ENCODE measurements around the gene LRMDA.

LRMDA gene

DNA sequence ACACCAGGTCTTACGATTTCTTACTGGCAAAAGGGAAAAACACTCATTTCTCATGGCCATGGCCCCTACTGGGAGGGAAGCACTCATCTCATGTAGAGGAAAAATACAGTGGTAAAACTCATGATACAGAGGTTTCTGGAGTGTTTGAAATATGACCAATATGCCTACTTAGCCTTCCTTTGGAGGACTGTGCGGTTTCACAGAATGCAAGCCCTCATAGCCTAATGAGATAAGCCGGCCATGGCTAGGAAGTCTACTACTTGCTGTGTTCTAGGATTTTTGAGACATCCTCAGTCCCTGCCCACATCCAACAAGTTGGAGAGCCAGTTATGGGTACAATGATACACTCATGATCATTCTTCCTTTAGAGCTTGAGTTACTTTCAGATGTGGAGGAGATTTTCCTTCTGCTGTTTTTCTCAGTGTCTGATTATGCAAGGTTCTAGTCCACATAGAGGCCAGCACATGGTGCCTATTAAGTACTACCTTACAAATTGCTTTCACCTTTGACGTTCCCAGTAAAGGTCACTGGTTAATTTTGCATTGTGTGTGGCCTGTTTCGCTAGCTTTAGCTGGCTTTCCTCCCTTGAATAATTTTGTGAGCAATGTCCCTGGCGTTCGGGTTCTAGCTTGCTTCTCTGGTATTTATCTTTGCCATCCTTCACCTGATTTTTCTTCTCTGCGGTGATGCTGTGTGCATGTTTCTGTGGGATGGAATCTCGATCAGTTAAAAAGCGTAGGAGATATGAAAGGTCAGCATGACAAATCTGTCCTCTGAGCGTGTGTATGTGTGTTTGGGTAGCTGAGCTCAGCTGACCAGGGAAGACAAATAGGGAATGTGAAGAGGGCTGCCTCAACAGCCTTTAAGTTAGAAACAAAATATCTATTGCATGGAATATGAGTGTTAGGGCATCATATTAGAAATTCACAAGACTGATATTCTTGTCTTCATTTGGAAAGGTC, 295.4 kb downstream of the LRMDA start:
- TF ChIP-seq, protein P1, sequence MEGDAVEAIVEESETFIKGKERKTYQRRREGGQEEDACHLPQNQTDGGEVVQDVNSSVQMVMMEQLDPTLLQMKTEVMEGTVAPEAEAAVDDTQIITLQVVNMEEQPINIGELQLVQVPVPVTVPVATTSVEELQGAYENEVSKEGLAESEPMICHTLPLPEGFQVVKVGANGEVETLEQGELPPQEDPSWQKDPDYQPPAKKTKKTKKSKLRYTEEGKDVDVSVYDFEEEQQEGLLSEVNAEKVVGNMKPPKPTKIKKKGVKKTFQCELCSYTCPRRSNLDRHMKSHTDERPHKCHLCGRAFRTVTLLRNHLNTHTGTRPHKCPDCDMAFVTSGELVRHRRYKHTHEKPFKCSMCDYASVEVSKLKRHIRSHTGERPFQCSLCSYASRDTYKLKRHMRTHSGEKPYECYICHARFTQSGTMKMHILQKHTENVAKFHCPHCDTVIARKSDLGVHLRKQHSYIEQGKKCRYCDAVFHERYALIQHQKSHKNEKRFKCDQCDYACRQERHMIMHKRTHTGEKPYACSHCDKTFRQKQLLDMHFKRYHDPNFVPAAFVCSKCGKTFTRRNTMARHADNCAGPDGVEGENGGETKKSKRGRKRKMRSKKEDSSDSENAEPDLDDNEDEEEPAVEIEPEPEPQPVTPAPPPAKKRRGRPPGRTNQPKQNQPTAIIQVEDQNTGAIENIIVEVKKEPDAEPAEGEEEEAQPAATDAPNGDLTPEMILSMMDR (conservative IDR thresholded peaks at IDR 0.05; ENCODE audit: low read length): no peak
- DNase-seq (ENCODE audit: low read depth): no peak
- H3K4me3 ChIP-seq (ENCODE audit: low read length): no peak overlapping the region

- H3K4me3 ChIP-seq (ENCODE audit: low read length): no peak overlapping the region
- TF ChIP-seq, protein P1 (conservative IDR thresholded peaks at IDR 0.05; ENCODE audit: low read length): no peak
- no peak for DNase-seq (ENCODE audit: low read depth)
These were observed 299.4 kb downstream of the LRMDA start for GRCh38 chr10:75730847-75731246.

DNA sequence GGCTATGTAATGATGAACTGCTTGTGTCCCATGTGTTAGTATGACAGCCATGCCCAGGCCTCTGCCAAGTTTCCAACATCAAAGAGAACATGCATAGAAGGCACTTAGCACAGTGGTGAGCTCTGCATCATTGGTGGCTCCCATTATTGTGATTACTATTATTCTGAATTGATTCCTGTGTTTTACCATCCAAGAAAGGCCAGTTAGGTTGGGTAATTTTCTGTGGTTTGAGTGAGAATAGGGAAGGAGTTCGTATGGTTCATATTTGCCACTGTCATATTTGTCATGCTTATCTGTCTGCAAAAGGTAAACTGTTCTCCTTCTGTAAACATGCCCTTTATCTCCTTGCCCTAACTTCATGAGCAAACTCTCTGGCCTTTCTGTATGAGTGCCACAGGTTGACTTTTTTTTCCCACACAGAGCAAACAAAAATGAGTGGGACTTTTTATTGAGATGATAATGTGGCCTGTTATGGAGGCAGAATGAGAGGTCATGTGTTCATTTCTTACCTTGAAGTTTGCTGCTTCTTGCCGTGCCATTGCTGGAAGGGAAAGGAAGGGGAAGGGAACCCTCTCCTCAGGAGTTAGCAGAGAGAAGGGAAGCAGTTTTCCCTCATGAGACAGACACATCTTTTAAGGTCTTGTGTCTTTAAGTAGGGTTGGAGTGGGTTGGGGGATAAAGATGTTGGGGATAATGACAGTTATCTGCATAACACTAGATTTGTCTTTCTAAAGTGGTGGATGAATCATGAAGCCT, 301.9 kb downstream of the LRMDA start:
- TF ChIP-seq, protein P1 (conservative IDR thresholded peaks at IDR 0.05; ENCODE audit: low read length): no peak
- no peak overlapping the region for H3K4me3 ChIP-seq (ENCODE audit: low read length)
- no peak for DNase-seq (ENCODE audit: low read depth)

DNA sequence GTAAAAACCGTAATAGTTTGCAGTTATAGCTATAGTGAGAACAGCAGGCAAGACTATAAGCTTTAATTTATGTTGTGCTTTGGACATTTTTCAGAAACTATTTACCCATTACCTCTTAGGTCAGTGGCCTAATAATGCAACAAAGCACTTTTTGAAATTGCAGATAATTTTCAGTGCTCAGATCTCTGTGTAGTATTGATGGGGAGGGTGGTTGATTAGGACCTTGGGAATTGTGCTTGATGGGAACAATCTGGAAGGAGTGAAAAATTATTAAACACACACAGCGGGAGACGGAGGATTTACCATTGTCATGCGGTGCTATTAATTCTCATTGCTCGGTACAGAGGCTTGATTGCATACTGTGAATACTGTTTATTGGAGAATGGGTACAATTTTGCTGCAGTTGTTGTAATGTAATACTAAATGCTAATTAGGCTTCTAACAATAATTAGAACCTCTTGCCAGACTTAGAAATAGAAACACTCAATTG, 304.8 kb downstream of the LRMDA start:
- DNase-seq (ENCODE audit: low read depth): no peak

GRCh38 chr10:75736889-75737579, 305.6 kb downstream of the LRMDA start:
- TF ChIP-seq, protein P1 (conservative IDR thresholded peaks at IDR 0.05; ENCODE audit: low read length): no peak
- no peak overlapping the region for H3K4me3 ChIP-seq (ENCODE audit: low read length)
- DNase-seq (ENCODE audit: low read depth): peak; percentile 4

More for the DNA sequence above, 304.8 kb downstream of the LRMDA start:
- TF ChIP-seq, protein P1 (conservative IDR thresholded peaks at IDR 0.05; ENCODE audit: low read length): no peak
- H3K4me3 ChIP-seq (ENCODE audit: low read length): no peak overlapping the region

DNA sequence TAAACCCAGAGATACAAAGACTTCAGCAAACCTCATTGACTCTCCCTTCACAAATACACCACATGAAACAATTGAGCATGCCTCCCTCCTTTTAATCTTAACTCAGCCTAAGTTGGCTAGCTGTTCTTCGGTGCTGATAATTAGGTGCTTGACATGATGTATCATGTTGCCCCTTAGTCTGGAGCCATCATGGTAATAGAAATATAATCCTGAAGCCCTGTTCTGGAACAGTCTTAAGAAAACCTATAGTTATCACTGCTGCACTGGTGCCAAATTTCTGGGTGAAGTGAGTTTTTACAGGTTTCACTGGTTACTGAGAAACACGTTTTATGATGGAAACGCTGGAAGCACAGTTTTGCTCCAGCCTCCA, 306.1 kb downstream of the LRMDA start:
- TF ChIP-seq, protein P1 (conservative IDR thresholded peaks at IDR 0.05; ENCODE audit: low read length): no peak
- H3K4me3 ChIP-seq (ENCODE audit: low read length): no peak overlapping the region
- no peak for DNase-seq (ENCODE audit: low read depth)

All from AG10803 (cell line).